ENCODE results near the gene ALKAL2.

The ALKAL2 gene

DNA sequence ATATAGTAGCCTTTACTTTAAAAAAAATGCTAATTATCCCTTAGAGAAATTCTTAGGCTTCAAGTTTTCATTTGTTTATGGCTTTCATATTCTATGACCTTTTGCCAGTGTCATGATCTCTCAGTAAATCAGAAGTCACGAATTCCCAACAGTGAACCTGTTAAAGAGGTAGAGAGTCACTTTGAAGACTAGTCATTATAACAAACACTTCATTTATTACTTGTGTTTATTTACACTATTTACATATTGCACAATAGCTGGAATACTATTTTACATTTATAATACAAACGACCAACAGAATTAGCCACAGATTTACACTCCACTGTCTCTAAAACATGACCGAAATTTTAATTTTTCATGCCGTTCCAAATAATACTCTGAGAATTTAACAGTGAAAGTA lies 8.5 kb downstream of the ALKAL2 start:
- TF ChIP-seq, protein P1, sequence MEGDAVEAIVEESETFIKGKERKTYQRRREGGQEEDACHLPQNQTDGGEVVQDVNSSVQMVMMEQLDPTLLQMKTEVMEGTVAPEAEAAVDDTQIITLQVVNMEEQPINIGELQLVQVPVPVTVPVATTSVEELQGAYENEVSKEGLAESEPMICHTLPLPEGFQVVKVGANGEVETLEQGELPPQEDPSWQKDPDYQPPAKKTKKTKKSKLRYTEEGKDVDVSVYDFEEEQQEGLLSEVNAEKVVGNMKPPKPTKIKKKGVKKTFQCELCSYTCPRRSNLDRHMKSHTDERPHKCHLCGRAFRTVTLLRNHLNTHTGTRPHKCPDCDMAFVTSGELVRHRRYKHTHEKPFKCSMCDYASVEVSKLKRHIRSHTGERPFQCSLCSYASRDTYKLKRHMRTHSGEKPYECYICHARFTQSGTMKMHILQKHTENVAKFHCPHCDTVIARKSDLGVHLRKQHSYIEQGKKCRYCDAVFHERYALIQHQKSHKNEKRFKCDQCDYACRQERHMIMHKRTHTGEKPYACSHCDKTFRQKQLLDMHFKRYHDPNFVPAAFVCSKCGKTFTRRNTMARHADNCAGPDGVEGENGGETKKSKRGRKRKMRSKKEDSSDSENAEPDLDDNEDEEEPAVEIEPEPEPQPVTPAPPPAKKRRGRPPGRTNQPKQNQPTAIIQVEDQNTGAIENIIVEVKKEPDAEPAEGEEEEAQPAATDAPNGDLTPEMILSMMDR (IDR thresholded peaks at IDR 0.05; ENCODE audit: low read depth, low read length) = no peak
- H3K4me3 ChIP-seq (ENCODE audit: low read depth, low read length) = no peak overlapping the region

DNA sequence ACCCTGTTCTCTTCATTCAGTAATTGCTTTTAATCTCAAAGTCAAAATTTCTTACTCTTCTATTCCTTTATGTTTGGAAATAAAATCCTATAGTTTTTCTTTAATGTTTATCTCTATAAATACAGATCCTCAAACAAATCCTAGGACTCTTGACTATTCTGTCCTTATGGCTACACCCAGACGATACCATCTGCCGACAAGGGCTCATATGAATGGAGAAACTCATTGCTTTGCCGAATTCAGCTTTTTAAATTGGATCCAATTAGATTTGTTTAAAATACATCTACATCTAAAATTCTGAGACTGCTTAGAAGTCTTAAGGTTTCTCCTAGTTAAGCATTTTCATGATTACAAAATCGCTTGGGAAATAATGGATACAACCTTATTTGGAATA lies 9.0 kb downstream of the ALKAL2 start:
- no peak overlapping the region for H3K4me3 ChIP-seq (ENCODE audit: low read depth, low read length)
- TF ChIP-seq, protein P1 (IDR thresholded peaks at IDR 0.05; ENCODE audit: low read depth, low read length) = no peak

DNA sequence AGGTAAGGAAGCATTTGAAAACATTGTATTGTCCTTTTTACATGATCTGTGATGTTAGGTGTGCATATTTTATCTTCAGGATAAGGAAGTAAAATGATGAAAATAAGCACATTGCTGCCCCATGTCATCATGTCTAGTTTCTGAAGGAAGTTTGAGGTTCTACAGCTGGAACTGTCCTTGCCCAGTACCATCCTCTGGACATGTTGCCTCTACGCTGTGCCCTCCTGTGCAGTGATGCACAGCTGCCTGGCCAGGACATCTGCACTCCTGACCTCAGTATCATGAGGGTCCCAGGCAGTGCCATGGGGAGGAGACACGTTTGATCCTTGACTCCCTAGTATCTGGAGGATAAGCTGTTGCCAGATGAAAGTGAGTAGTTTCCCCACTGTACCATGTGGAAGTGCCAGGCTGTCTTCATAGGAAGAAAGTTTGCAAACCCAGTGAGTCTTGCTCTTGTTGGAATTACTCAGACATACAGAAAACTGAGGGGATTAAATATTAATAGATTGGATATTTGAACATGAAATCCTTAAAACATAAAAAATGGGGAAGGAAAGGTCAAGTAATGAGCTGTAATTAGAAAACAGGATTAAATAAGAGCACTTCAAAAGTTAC lies 9.5 kb downstream of the ALKAL2 start:
- TF ChIP-seq, protein P1 (IDR thresholded peaks at IDR 0.05; ENCODE audit: low read depth, low read length) = no peak
- no peak overlapping the region for H3K4me3 ChIP-seq (ENCODE audit: low read depth, low read length)

DNA sequence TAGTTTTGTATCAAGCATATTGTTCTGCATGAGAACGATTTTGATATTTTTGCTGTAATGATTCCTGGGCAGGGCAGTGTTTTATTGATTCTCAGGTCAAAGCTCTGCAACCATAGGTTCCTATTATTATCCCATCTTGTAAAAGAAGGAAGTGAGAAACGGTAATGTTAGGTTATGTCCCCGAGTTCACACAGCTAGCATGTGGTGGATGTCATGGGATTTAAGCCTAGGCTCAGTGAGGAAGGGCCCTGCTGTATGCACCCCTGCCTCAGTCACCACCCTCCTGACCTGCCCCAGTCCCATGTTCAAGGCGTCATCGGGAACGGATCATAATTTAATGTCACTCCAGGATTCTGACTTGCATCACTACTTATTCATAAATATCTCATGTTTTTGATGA lies 12.4 kb downstream of the ALKAL2 start:
- H3K4me3 ChIP-seq (ENCODE audit: low read depth, low read length) = no peak overlapping the region

DNA sequence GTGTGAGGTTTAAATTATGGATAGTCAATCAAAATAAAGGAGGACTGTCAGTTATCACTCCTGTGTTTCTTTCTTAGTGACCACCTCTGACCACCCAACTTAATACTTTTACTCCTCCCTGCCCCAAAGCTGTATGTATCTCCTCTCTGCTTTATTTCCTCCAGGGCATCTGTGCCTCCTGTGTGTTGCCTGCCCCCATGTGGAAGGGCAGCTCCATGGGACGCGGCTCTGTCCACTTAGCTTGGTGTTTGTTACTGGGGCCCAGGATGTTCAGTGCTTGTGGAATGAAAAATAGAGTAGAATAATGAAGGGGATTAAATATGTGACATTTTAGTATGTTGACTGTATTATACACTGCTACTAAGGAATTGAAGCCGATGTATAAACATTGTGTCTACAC lies 13.4 kb downstream of the ALKAL2 start:
- TF ChIP-seq, protein P1 (IDR thresholded peaks at IDR 0.05; ENCODE audit: low read depth, low read length) = no peak
- H3K4me3 ChIP-seq (ENCODE audit: low read depth, low read length) = no peak overlapping the region

More for the DNA sequence above, 12.4 kb downstream of the ALKAL2 start:
- TF ChIP-seq, protein P1 (IDR thresholded peaks at IDR 0.05; ENCODE audit: low read depth, low read length) = no peak

DNA sequence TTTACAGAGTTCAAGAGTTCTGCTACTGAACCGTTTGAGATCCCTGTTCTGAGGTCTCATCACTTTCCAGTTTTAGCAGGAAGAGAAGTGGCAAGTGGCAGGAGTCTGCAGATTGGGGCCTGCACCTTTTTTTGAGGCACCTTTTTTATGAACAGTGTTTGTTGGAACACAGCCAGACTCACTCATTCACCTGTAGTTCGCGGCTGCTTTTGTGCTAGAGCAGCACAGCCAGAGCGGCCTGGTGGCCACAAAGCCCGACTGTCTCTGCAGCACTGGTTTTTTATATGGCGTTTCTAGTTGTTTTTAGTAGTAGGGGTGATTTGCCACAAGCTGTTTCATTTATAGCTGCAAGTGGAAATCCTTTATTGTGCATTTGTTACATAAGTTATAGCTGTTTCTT lies 14.6 kb downstream of the ALKAL2 start:
- TF ChIP-seq, protein P1 (IDR thresholded peaks at IDR 0.05; ENCODE audit: low read depth, low read length) = no peak
- H3K4me3 ChIP-seq (ENCODE audit: low read depth, low read length) = no peak overlapping the region

DNA sequence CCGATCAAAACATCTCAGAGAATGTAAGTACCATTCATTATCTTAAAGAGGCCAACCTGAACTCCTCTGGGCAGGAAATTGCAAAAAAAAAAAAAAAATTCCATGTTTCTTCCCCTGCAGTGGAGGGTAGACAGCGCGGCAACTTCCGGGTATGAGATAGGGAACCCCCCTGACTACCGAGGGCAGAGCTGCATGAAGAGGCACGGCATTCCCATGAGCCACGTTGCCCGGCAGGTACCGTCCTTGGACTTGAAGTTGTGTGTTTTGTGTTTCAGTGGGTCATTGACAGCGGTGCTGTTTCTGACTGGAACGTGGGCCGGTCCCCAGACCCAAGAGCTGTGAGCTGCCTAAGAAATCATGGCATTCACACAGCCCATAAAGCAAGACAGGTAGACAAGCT lies 16.0 kb downstream of the ALKAL2 start:
- H3K4me3 ChIP-seq (ENCODE audit: low read depth, low read length) = no peak overlapping the region
- TF ChIP-seq, protein P1 (IDR thresholded peaks at IDR 0.05; ENCODE audit: low read depth, low read length) = no peak

Measured in WI38 (cell line).